GM19023 (cell line): ENCODE measurements around the gene PPM1K.
A peak's percentile ranks its signal among the peaks of the same experiment; 100 is the strongest.

Experiments
- ATAC-seq: cut with Tn5 transposase; IDR thresholded peaks from one replicate; pipeline ENCODE4 v1.9.1; 2021; ENCODE audit warnings: mild to moderate bottlenecking, moderate library complexity; ENCODE audit not compliant: unreplicated experiment

PPM1K gene

GRCh38 chr4:88223516-88223915 is 60.8 kb downstream of the PPM1K start:
- ATAC-seq = no peak

DNA sequence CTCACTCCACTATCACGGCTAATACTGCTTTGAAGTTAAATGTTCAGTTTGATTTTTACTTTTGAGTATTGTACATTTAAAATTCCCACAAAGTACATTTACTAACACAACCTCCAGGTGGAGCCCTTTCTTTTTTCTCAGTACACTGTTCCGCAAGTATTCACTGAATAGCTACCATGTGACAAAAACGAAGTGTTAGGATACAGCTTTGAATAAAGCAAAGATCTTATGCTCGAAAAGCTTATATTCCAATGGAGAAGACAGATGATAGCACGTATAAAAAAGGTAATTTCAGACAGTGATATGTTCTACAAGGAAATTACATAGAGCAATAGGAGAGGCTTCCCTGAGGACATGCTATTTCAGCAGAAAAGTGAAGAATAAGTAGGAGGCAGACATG is 65.3 kb downstream of the PPM1K start:
- peak; percentile 47 for ATAC-seq

DNA sequence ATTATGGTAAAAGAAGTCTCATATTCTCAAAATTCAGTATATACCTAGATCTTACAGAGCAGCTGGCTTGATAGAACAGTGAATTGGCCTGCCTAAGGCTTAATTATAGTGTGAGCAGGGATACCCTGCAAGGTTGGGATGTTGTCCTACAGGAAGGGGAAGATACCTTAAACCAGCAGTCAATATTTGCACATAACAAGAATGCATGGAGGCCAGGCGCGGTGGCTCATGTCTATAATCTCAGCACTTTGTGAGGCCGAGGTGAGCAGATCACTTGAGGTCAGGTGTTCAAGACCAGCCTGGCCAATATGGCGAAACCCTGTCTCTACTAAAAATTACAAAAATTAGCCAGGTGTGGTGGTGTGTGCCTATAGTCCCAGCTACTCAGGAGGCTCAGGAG is 67.2 kb downstream of the PPM1K start:
- ATAC-seq = no peak

DNA sequence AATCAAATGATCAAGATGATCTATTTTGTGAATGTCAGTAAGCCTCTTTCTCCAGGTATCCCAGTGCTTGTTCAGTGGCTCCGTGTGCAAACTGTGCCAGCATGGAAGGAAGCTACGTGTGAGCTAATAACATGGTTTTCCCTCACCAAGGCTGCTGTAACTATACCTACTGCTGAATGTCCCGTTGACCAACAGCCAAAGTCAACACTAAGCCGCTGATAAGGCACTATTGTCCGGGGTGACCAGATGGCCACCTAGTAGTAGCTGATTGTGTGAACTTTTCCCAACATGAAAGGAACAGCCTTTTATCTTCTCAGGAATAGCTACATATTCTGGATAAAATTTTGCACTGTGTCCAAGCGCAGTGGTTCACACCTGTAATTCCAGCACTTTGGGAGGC is 68.0 kb downstream of the PPM1K start:
- ATAC-seq = no peak

DNA sequence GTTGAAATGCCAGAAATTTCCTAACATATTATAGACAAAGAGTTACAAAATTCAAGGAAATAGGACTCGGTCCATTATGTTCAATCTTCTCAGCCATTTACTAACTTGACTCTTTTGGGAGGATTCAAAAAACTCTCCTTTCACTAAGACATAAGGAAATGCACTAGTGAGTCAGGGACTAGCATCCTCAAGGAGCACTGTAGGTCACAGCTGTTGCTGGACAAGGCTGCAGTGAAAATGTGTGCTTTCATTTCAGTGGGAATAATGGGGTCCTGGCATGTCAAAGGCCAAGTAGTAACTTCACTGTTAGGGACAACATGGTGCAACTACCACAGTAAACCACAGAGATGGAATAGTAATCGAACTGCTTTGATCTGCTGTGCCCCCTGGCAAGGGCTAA is 69.0 kb downstream of the PPM1K start:
- no peak for ATAC-seq

- peak; percentile 17 for ATAC-seq
Observed at GRCh38 chr4:88212253-88212561, 72.2 kb downstream of the PPM1K start.

- peak; percentile 69 for ATAC-seq
Observed at GRCh38 chr4:88211473-88212252, 72.7 kb downstream of the PPM1K start.

GRCh38 chr4:88208156-88208555 is 76.2 kb downstream of the PPM1K start:
- ATAC-seq = no peak
